Liver (tissue), 9 donors: ENCODE results near the gene PIEZO1. TPM values are rescaled to one million over a fixed set of nuclear protein-coding genes. Genes with fewer than 3 reads are reported as not detected.

Experiments used
- DNase-seq: peaks from one replicate; pipeline ENCODE4 v3.0.0-alpha.2; 2017; ENCODE audit warnings: low spot score
- H3K27ac ChIP-seq, 2 donors: one replicate each; pipeline ENCODE4 v1.7.0; 2013; ENCODE audit warnings: inconsistent platforms in 2 of 2, low read length in 2 of 2, control low read depth in 1 of 2, low read depth in 1 of 2, mild to moderate bottlenecking in 1 of 2
- H3K27me3 ChIP-seq, 4 donors: one replicate each; pipeline versions ENCODE4 v1.6.1 to v1.7.0; 2013; ENCODE audit warnings: low read length in 3 of 4, inconsistent platforms in 1 of 4, mild to moderate bottlenecking in 1 of 4, moderate library complexity in 1 of 4; ENCODE audit not compliant: control insufficient read depth in 4 of 4, insufficient read depth in 4 of 4
- H3K36me3 ChIP-seq, 4 donors: one replicate each; pipeline versions ENCODE4 v1.6.1 to v1.7.0; 2013; ENCODE audit warnings: low read length in 3 of 4, mild to moderate bottlenecking in 3 of 4, low read depth in 1 of 4, moderate library complexity in 1 of 4; ENCODE audit not compliant: control insufficient read depth in 4 of 4, insufficient read depth in 3 of 4
- H3K4me1 ChIP-seq, 4 donors: one replicate each; pipeline versions ENCODE4 v1.6.1 to v1.7.0; 2013; ENCODE audit warnings: low read length in 3 of 4, mild to moderate bottlenecking in 3 of 4, moderate library complexity in 1 of 4; ENCODE audit not compliant: control insufficient read depth in 4 of 4, insufficient read depth in 4 of 4
- H3K4me3 ChIP-seq, 3 donors: one replicate each; pipeline versions ENCODE4 v1.6.1 to v1.7.0; 2013; ENCODE audit warnings: low read length in 3 of 3, control low read depth in 1 of 3, low read depth in 1 of 3, mild to moderate bottlenecking in 1 of 3
- H3K9ac ChIP-seq, 2 donors: one replicate each; pipeline ENCODE4 v1.7.0; 2013; ENCODE audit warnings: low read length in 2 of 2, mild to moderate bottlenecking in 2 of 2, moderate library complexity in 2 of 2, control low read depth in 1 of 2, low read depth in 1 of 2
- H3K9me3 ChIP-seq, 4 donors: one replicate each; pipeline versions ENCODE4 v1.6.1 to v1.7.0; 2013; ENCODE audit warnings: low read length in 3 of 4; ENCODE audit not compliant: control insufficient read depth in 4 of 4
- ATF3 ChIP-seq: IDR thresholded peaks from 2 replicates; pipeline ENCODE4 v1.6.1; 2016; ENCODE audit warnings: antibody characterized with exemption
- CTCF ChIP-seq: fragments of 150-350 bp; IDR thresholded peaks from 2 replicates; pipeline ENCODE4 v1.5.1; 2017; ENCODE audit warnings: improper control_type of control experiment, low read depth, low read length; ENCODE audit not compliant: missing input control
- EGR1 ChIP-seq, 2 donors: IDR thresholded peaks; 2 replicates each; pipeline ENCODE4 v1.6.1; 2016 to 2018; ENCODE audit warnings: antibody characterized with exemption in 2 of 2, low read depth in 2 of 2
- FOXA1 ChIP-seq: IDR thresholded peaks from 2 replicates; pipeline ENCODE4 v1.6.1; 2016; ENCODE audit warnings: antibody characterized with exemption
- FOXA2 ChIP-seq: IDR thresholded peaks from 2 replicates; pipeline ENCODE4 v1.6.1; 2016; ENCODE audit warnings: antibody characterized with exemption
- GABPA ChIP-seq, 2 donors: IDR thresholded peaks in 1 of 2; conservative IDR thresholded peaks in 1 of 2; 2 replicates each; pipeline ENCODE4 v1.6.1; 2016; ENCODE audit warnings: antibody characterized with exemption in 2 of 2, mild to moderate bottlenecking in 1 of 2, moderate library complexity in 1 of 2
- HNF4A ChIP-seq, 2 donors: conservative IDR thresholded peaks; 2 replicates each; pipeline ENCODE4 v1.6.1; 2016; ENCODE audit warnings: antibody characterized with exemption in 2 of 2, mild to moderate bottlenecking in 2 of 2
- HNF4G ChIP-seq: IDR thresholded peaks from 2 replicates; pipeline ENCODE4 v1.6.1; 2016; ENCODE audit warnings: antibody characterized with exemption
- JUND ChIP-seq, 2 donors: IDR thresholded peaks; 2 replicates each; pipeline ENCODE4 v1.6.1; 2016; ENCODE audit warnings: antibody characterized with exemption in 2 of 2
- MAX ChIP-seq: IDR thresholded peaks from 2 replicates; pipeline ENCODE4 v1.6.1; 2016; ENCODE audit warnings: antibody characterized with exemption
- NR2F2 ChIP-seq: IDR thresholded peaks from 2 replicates; pipeline ENCODE4 v1.6.1; 2016; ENCODE audit warnings: antibody characterized with exemption
- RAD21 ChIP-seq, 2 donors: IDR thresholded peaks; 2 replicates each; pipeline ENCODE4 v1.6.1; 2016; ENCODE audit warnings: antibody characterized with exemption in 2 of 2, mild to moderate bottlenecking in 2 of 2
- REST ChIP-seq: IDR thresholded peaks from 2 replicates; pipeline ENCODE4 v1.6.1; 2016; ENCODE audit warnings: antibody characterized with exemption, mild to moderate bottlenecking
- RXRA ChIP-seq, 2 donors: IDR thresholded peaks; 2 replicates each; pipeline ENCODE4 v1.6.1; 2017 to 2018; ENCODE audit warnings: antibody characterized with exemption in 2 of 2, mild to moderate bottlenecking in 1 of 2
- SP1 ChIP-seq: IDR thresholded peaks from 2 replicates; pipeline ENCODE4 v1.6.1; 2018; ENCODE audit warnings: antibody characterized with exemption, mild to moderate bottlenecking
- TAF1 ChIP-seq: conservative IDR thresholded peaks from 2 replicates; pipeline ENCODE4 v1.6.1; 2016; ENCODE audit warnings: antibody characterized with exemption, mild to moderate bottlenecking
- YY1 ChIP-seq: IDR thresholded peaks from 2 replicates; pipeline ENCODE4 v1.6.1; 2016; ENCODE audit warnings: antibody characterized with exemption, mild to moderate bottlenecking
- ZBTB33 ChIP-seq: IDR thresholded peaks from 2 replicates; pipeline ENCODE4 v1.6.1; 2016; ENCODE audit warnings: antibody characterized with exemption
- WGBS: extraction: QIAGEN DNeasy Blood & Tissue Kit; methylation state at CpG from one replicate; pipeline ENCODE4 v1.1.7; 2013; 5-methylcytosine and 5-hydroxymethylcytosine counted together
- polyA plus RNA-seq, 2 donors: library from polyadenylated mRNA; stranded (reverse) in 1 of 2; unstranded in 1 of 2; fragments of 200-250 nt in 1 of 2; fragments of >200 nt in 1 of 2; fragmentation: Nextera tagmentation in 1 of 2; extraction: Ambion mirVana in 1 of 2; gene quantifications; one replicate each; pipeline versions ENCODE4 v1.2.1 to v1.2.3, GENCODE V29; 2013 to 2015
- total RNA-seq, 2 donors: library from RNA; depleted of rRNA; stranded (reverse); fragments of >200 nt; gene quantifications; one replicate each; pipeline ENCODE4 v1.2.3, GENCODE V29; 2014
- donor health status: healthy.
- donor health status: healthy.
- donor health status: healthy.
- donor health status: healthy.
- donor health status: healthy.

Gene PIEZO1
- total and polyA plus RNA-seq, 4 donors, result 15.3 to 74.7 (median 59.2) TPM

- TF ChIP-seq REST (no peak), NR2F2 (no peak), RXRA (IDR thresholded peaks at IDR 0.05) (no peak), TAF1 (no peak)
Observed at GRCh38 chr16:88710556-88710955, 74.5 kb downstream of the PIEZO1 start (continued).

GRCh38 chr16:88706965-88707826 lies 77.8 kb downstream of the PIEZO1 start:
- Histone ChIP-seq H3K4me1 (peaks cover 6 to 31% (median 25%) of the 10 kb centered on the region in 4 donors), H3K27ac (peak overlapping the region in 1 of 2 donors; percentile 65), H3K4me3 (peak overlapping the region; percentile 77 to 90 (median 83)), H3K27me3 (no peaks in the 10 kb centered on the region), H3K36me3 (peaks cover 0 to under 1% (median 0%) of the 10 kb centered on the region in 4 donors), H3K9ac (peak overlapping the region; percentile 81 to 95), H3K9me3 (no peaks in the 10 kb centered on the region)
- WGBS, result 49% methylated on average over 17 of the region's 17 CpGs
- TF ChIP-seq TAF1 (no peak), EGR1 (IDR thresholded peaks at IDR 0.05; ENCODE audit: low read depth in 2 of 2) (no peak), HNF4G (no peak), RXRA (IDR thresholded peaks at IDR 0.05) (no peak), YY1 (no peak), ZBTB33 (no peak), JUND (IDR thresholded peaks at IDR 0.05) (no peak), FOXA2 (no peak), RAD21 (IDR thresholded peaks at IDR 0.05) (no peak), ATF3 (no peak), SP1 (no peak), REST (no peak), CTCF (no peak), FOXA1 (no peak), GABPA (IDR thresholded peaks at IDR 0.05 in 1 of 2, conservative IDR thresholded peaks at IDR 0.05 in 1 of 2) (no peak), MAX (no peak), NR2F2 (no peak), HNF4A (conservative IDR thresholded peaks at IDR 0.05) (no peak)
- DNase-seq, result no peak
